Putamen (tissue), 1 donor: ENCODE results near the gene ULK2.

Experiments
- DNase-seq: peaks from one replicate; pipeline ENCODE4 v3.0.0-alpha.2; 2016; ENCODE audit warnings: low spot score

The ULK2 gene

GRCh38 chr17:19747159-19747719, 120.5 kb downstream of the ULK2 start:
- no peak for DNase-seq

DNA sequence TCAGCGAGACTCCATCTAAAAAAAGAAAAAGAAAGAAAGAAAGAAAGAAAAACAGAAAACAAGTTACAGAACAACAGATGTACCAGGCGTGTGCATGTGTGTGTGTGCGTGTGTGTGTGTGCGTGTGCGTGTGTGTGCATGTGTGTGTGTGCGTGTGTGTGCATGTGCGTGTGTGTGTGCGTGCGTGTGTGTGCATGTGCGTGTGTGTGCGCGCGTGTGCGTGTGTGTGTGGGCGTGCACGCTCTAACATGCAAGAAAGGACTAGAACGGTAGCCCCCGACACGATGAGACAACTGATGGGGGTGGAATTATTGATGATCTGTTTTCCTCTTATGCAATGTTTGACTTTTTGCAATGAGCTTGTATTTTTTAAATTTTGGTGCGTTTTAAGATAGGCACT, 121.2 kb downstream of the ULK2 start:
- no peak for DNase-seq

DNA sequence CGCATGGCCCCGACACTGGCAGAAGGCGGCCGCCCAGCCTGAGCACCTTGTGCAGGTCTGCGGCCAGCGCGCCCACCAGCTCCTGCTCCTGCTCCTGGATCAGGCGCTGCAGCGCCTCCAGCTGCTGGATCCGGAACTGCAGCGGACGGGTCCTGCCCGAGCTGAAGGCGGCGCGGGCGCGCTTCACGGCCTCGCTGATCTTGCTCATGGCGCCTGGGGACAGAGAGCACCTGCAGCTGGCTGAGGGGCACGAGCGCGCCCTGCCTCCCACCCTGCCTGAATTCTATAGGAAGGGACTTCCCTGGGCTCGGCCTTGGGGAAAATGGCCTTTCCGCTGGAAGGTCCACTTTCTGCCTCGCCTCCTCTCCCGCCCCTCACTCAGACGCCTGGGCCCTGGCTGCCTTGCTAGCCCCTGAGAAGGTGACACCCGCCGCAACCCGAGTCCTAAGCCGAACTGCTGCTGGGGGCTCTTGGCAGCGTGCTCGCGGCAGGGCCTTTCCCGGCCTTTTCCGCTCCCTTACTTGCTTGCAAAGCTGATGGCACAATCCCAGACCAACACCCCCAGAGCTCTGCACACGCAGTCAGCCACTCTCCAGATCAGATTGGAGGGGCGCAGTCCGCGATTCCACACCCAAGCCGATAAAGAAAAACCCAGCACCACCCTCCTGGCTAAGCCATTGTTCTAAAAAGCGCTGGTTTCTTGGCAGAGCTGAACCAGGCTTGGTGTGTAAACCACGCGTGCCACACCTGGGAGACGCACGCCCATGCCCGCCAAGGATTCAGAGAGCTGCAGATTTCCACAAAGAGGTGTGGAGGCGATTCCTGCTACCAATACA, 122.6 kb downstream of the ULK2 start:
- peak; percentile 85 for DNase-seq

- no peak for DNase-seq
Observed at GRCh38 chr17:19744492-19744891, 123.2 kb downstream of the ULK2 start.

DNA sequence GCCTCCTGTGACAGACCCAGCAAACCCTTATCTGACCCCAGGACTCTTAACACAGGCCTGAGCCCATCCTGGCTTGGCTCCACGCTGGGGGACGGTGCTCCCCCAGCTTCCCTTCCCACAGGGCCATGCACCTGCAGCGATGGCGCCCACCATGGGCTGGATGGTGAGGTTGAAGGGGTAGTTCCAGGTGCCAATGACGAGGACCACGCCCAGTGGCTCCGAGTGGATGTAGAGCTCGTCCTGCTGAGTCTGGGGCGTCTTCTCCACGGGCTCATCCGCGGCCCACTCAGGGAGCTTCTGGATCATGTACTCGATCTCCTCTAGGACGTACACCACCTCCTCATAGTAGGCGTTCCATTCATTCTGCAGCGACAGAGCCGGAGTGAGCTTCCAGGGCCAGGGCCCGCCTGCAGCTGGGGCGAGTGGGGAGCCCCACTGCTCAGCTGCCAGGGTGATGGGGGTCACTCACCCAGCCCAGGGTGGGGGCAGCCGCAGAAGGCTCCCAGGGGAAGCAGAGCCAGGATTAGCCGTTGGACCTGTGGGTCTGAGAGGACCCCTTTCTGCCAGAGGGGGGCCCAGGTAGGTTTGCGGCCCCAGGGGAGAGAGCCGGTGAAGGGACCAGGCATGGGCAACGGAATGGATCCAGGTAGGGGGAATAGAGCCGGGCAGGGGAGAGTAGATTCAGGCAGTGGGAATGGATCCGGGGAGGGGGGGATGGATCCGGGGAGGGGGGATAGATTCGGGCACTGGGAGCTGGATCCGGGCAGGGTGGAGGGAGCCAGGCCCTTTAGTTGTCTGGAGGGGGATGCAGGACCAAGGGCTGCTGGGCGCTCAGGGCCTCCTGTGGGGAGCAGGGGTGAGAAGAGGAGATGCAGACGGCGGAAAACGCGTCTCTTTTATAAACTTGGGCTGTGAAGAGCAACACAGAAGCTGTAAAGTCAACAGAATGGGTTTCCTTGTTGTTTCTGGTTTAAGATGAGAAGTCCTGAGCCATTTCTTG, 124.3 kb downstream of the ULK2 start:
- DNase-seq: no peak

GRCh38 chr17:19742495-19742894, 125.2 kb downstream of the ULK2 start:
- no peak for DNase-seq

DNA sequence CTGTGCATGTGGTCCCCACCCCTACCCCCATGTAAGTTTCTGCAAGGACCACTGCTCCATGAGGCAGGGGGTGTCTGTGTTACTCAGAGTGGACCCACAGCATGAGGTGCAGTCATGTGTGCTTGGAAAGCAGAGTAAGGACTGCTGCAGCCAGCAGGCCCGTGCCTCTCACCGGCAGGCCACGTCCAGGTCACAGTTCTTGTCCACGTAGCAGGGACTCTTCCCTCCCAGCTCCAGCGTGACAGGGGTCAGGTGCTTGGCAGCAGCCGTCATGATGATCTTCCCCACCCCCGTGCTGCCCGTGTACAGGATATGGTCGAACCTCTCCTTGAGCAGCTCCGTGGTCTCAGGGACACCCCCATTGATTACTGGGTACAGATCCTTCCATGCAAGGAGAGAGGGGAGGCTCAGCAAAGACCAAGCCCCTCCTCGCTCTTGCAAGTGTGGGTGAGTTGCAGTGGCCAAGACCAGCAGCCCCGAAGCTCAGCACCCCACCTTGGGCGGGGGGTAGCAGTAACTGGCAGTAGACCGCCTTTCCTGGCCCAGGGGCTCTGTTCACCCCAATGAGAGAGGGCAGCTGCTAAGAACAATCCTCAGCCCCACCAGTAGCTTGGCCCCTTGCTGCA, 125.8 kb downstream of the ULK2 start:
- no peak for DNase-seq

DNA sequence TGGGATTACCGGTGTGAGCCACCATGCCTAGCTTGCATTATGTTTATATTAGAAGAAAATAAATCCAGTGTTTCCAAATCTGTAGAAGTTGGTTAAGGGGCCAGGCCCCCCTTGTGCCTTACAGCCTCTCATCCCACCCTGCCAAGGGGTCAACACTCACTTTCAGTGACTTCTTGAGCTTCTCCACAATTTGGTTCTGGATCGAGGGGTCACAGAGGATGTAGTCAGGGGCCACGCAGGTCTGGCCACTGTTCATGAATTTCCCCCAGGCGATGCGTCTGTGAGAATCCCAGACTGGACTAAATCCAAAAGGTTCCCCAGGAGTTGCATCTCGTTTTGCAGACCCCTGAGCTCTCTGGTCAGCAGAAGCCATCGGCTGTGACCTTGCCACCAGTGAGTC, 126.8 kb downstream of the ULK2 start:
- no peak for DNase-seq

DNA sequence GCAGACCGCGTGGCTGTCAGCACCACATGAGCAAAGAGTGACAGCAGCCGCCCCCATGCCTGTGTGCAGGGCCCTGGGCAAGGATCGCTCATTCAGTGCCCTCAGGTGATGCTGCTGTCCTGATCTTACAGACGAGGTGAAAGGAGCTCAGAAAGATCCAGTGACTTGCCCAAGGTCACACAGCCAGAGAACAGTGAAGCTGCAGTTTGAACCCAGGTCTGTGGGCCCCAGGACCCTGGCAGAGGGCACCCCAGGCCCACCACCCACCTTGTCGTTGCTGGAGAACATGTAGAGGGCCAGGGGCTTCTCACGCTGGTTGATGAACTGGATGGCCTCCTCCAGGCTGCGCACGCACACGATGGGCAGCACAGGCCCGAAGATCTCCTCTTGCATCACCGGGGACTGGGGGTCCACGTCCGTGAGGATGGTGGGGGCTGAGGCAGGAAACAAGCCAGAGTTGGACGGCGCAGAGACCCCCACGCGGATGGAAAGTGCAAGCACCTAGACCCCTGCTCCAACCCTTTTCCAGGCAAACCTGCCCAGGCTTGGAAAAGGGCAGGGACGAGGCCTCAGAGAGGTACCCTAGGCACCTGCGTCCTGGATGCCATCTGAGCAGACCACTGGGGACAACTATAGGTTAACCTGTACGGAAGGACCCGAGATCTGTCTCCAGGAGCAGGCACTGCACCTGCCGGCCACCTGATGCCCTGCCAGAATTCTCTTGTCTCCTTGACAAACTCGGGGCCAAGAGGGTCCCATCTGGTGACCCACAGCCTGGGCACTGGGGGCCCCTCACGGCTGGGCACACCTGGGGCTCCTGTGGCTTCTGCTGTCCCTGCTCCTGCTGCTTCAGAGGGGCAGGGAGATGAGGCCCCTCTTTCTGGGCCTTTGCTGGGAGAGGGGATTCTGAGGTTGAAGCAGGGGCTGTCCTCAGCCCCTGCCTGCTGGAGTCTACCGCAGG, 128.2 kb downstream of the ULK2 start:
- no peak for DNase-seq

DNA sequence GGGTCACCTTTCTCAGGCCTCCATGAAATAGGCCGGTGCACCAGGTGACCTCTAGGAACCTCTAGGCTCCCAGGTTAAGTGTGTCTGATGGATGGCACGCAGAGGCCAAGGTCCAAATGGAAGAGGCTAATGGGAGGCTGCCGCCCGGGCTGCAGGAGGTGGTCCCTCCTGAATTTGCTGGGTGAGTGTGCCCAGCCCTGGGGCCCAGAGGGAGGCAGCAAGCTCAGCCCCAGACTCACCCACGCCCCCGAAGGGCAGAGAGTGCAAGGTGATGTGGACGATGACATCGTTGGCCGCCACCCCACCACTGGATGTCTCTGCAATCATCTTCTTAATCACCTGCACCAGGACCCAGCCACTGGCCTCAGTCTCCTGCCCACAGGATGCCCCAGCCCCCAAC, 129.0 kb downstream of the ULK2 start:
- DNase-seq: no peak

- DNase-seq: no peak
Observed at GRCh38 chr17:19738073-19738449, 129.7 kb downstream of the ULK2 start.

DNA sequence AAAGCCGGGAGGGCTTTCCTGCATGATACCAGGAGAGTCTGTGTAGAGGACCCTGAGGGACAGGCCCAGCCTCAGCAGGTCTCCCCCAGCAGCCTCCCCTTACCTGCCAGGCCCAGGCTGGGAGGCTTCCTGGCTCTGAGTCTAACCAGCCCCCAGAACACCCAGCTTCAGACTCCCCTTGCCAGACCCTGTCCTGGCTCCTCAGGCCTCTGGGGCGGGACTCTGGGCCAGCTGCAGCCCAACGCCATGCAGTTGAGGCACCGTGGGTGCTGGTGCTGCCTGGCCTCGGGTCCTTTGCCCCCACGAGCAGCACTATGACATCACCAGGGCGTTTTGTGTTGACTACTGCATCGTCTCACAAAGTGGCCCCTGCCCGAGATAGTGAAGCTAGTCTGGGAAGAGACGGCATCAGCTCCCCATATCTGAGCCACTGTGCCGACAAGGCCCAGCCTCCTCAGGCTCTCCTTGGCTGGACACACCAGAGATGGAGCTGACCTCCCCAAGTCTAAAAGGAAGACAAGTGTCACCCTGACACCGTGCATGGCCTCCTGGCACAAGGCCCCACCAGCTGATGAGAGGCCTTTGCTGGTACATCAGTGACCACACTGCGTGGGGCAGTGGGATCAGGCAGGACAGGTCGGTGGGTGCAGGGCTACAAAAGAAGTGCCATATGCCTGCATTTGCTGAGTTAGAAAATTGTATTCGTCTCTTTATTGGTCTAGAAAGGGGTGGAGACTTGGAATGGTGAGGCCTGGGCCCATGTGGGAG, 130.2 kb downstream of the ULK2 start:
- no peak for DNase-seq

- DNase-seq: no peak
Observed at GRCh38 chr17:19736071-19736470, 131.7 kb downstream of the ULK2 start.

DNA sequence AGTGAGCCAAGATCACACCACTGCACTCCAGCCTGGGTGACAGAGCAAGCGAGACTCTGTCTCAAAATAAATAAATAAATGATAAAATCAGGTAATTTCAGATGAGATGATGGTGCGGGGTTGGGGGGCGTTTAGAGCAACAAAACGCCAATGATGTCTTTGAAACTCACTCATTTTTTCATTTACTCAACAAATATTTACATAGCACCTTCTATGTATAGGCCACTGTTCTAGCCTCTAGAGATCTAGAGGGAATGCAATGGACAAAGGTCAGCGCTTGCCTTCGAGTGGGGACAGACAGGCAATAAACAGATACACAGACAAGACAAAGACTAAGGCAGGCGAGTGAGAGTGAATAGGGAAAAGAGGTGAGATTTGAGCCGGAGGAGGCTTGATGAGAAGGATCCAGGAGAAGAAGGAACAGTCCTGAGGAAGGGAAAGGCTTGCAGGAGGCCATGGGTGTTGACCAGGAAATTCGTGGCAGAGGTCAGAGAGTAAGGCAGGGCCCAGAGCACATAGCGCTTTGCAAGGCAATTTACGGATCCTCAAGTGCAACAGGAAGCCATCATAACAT, 133.7 kb downstream of the ULK2 start:
- DNase-seq: no peak

DNA sequence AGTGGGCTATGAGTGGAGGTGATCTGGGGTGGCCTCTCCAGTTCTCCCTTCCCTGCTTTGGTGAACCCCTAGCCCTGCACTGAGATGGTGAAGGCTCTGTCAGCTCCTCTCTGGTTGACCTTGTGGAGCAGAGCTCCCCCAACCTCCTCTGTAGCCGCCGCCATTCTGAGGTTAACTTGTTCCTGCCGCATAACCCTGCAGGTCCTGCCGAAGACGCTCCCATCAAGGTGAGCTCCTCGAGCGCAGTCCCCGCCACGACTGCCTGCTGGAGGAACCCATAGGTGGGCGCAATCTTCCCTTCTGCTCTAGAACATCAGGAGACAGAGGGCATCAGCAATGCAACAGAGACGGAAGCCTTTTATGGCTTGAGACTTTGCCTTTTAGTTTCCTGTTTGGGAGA, 136.1 kb downstream of the ULK2 start:
- no peak for DNase-seq

DNA sequence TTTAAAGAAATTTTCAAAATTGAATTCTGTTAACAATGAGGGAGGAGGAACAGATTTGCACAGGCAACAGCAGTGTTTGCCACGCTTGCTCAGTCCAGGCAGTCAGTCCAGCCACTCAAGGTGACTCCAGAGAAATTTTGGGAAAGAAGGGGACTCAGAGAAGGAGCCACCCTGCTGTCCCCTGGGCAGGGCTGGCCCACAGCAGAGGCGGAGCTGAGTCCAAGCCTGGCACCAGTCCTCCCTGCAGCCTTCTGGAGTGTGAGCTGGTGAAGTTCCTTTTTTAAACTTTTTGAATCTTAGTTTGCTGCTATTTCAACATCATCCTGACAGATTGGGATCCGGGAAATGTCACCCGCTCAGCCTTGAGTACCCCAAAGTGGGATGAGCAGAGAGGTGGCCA, 136.9 kb downstream of the ULK2 start:
- DNase-seq: no peak

DNA sequence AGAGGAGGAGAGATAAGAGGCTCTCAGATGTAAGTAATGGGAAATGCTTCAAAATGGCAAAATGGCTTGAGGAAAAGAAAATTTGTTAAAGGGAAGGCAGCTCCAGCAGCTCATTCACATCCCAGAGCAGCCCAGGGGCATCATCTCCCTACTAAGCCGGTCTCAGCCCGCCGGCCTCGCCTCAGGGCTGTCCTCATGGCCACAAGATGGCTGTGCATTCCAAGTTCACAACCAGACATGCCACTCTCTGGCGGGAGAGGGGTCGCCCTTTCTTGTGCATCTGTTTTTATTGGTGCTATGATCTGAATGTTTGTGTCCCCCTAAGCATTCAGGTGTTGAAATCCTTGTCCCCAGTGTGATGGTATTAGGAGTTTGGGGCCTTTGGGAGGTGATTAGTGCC, 137.8 kb downstream of the ULK2 start:
- DNase-seq: no peak

- peak; percentile 88 for DNase-seq
Observed at GRCh38 chr17:19728084-19728495, 139.6 kb downstream of the ULK2 start.

GRCh38 chr17:19727501-19728078, 140.1 kb downstream of the ULK2 start:
- DNase-seq: peak; percentile 94
